GM21737 (cell line): ENCODE results near the gene SGCA.

Experiments
- ATAC-seq: cut with Tn5 transposase; IDR thresholded peaks from one replicate; pipeline ENCODE4 v1.9.1; 2021; ENCODE audit warnings: mild to moderate bottlenecking, moderate library complexity; ENCODE audit not compliant: unreplicated experiment

The SGCA gene

DNA sequence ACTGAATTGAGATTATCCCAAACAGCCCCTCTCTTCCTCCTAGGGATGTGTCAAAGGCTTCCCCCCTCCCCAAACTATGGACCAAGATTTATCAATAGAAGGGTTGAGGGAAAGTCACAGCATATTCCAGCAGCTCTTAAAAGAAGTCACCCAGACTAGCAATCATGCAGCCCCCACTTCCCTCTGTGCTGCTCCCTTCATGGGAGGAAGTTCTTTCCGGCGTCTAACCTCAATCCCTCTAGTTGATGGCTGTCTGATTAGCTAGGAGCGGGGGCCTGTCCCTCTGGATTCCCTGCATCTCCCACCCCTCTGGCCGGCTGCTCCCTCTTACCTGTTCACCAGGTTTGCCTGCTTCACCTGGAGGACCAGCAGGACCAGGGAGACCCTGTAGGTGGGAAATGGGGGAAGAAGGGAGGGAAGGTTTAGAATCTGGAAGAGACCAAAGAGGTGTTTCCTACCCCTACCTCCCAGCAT, 26.4 kb downstream of the SGCA start:
- ATAC-seq = no peak

DNA sequence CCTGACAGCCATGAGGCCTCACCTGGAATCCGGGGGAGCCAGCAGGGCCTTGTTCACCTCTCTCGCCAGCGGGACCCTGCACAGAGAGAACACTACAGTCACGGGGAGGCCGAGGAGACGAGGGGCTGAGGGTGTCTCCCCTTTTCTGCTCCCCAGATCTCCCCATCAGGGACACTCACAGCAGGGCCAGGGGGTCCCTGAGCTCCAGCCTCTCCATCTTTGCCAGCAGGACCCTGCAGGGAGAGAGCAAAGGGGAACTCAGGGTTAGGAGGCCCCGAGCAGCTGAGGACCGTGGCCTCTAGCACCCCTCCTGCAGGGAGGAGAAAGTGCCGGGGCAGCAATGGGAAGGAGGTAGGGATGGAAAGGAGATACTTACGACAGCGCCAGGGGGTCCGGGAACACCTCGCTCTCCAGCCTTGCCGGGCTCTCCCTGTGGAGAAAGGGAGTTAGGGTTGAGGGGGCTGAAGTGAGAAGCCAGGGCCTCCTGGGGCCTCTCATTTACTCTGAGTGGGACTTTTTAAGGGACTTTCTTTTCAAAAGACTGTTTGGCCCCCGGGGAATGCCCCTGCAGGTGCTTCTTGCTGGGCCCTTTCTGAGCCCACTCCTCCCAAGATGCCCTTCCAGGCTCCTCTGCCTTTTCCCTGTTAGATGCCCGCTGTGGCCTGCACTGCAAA, 26.9 kb downstream of the SGCA start:
- ATAC-seq = no peak

- ATAC-seq = no peak
Measured at GRCh38 chr17:50194140-50194933, 28.5 kb downstream of the SGCA start.

DNA sequence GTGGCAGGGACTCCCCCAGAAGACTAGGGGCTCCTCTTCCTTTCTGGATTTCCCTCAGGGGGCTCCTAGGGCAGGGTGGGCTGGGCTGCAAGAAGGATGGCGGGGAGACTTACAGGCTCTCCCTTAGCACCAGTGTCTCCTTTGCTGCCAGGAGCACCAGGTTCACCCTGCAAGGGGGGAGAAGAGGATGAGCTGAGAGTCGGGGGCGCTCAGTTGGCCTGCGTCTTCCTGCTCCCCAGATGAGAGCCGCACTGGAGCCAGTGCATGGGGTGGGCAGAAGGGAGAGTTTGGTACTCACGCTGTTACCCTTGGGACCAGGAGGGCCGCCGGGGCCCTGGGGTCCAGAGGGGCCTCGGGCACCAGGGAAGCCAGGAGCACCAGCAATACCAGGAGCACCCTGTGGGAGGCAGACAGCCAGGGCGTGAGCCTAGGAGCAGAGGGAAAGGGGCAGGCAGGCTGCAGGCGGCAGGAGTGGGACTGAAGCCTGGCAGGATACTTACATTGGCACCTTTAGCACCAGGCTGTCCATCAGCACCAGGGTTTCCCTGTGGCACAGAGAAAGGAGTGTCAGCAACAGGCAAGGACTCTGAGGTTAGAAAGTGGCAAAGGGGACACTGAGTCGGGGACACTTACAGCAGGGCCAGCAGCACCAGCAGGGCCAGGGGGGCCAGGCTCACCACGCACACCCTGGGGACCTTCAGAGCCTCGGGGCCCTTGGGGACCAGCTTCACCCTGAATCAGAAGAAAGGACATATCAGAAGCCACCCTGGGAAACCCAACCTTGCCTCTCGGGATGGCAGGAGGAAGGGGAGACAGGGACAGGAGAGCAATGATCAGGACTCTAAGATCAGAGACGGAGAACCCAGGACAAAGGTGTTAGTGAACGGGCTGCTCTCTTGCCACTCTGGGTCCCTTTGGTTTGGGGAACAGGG, 29.4 kb downstream of the SGCA start:
- ATAC-seq = no peak

- ATAC-seq = no peak
Measured at GRCh38 chr17:50196036-50196435, 30.2 kb downstream of the SGCA start.

DNA sequence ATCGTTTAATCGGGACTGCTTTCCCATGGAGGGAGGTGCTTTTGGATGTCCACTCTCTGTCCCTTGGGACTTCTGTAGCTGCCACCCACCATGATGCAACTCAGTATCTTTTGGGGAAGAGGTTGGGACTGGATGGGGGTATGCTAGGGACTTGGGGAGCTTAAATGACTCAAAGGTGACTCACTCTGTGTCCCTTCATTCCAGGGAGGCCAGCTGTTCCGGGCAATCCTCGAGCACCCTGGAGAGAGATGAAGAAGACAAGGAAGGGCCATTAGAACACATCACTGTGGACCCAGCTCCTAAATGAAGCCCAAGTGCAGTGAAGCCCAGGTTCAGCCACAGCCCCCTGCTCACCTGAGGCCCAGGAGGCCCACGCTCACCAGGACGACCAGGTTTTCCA, 31.0 kb downstream of the SGCA start:
- no peak for ATAC-seq

DNA sequence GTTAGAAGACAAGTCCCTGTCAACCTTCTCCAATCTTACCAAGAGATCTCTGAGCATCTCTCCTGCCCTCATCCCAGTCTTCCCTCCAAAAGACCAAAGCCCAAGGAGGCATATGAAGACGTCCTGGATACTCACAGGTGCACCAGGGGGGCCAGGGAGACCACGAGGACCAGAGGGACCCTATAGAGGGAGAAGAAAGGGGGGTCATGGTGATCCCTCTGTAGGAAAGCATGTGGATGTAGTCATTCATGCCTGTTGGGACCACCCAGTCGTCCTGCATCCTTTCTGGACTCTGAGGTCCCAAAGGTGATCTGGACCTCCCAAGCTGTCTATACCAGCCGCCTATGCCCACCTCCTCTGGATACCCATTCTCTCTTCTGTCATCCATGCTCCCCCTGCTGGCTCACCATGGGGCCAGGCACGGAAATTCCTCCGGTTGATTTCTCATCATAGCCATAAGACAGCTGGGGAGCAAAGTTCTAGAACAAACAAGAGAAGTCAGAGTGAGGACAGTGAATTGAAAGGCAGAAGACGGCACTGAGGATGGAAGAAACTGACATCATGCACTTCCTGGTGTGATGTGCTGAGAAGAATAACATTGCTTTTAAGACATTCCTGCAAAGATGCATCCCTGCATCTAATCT, 32.3 kb downstream of the SGCA start:
- ATAC-seq = no peak

GRCh38 chr17:50199211-50199802, 33.5 kb downstream of the SGCA start:
- no peak for ATAC-seq

DNA sequence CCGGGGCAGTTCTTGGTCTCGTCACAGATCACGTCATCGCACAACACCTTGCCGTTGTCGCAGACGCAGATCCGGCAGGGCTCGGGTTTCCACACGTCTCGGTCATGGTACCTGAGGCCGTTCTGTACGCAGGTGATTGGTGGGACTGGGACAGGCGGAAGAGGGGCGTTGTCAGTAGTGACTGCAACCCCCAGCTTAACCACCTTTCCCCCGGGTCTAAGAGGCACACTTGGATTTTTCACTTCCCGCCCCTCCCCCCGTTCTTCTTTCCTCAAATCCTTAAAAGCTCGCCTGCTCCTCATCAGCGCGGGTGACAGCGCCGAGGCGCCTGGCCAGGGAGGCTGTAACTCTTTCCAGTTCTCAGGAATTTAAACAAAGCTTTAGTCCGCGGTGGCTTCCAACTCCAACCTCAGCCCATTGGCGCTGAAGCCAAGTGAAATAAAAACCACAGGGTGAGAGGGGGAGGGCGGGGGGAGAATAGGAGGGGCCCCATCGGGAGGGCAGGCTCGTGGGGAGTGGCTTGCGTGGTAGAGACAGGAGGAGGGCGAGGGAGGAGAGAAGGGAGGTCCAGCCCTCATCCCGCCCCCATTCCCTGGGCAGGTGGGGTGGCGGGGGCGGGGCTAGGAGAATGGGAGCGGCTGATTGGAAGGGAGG, 34.1 kb downstream of the SGCA start:
- ATAC-seq = peak; percentile 36

- peak; percentile 61 for ATAC-seq
Measured at GRCh38 chr17:50200457-50201275, 34.9 kb downstream of the SGCA start.

DNA sequence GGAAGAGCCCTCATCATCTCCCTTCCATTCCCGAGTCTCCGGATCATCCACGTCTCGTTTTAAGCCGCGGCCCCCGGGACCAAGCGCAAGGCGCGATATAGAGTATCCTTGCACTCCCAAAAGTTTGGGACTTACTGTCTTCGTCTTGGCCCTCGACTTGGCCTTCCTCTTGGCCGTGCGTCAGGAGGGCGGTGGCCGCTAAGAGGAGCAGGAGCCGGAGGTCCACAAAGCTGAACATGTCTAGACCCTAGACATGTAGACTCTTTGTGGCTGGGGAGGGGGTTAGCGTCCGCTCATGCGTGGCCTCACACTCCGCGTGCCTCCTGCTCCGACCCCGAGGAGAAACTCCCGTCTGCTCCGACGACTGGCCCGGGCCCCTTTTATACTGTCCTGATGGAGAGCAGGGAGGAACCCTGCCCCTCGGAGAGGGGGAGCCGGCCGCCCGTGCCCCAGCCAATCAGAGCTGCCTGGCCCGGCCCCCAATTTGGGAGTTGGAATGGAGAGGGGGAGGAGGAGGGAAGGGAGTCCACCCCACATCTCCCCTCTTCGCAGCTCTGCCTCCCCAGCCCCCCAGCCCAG, 35.6 kb downstream of the SGCA start, which contains the start of gene COL1A1:
Gene COL1A1 (minus strand): TSS at position 356 of the 579 bp plus-strand sequence. CDS start 118 bp downstream, at position 238.
- no peak for ATAC-seq

GRCh38 chr17:50203086-50203485, 37.3 kb downstream of the SGCA start:
- ATAC-seq = no peak

- no peak for ATAC-seq
Measured at GRCh38 chr17:50203604-50204345, 38.0 kb downstream of the SGCA start.

DNA sequence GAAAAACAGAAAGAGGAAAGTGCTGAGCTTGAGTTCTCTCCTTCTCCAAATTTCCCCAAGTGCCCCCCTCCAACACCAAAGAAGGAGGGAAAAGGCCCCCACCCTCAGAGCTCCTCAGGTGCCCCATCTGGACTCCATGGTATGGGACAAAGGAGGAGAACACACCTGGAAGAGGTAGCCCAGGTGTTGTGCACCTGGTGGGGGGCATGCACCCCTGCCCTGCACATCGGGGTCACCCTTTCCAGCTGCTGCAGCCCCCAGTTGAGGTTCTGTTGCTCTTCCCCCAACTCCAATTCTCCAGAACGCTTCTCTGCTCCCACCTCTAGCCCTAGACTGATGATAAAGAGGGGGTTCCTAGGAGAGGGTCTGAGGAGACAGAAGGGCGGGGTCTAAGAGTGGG, 38.6 kb downstream of the SGCA start:
- ATAC-seq = no peak

- ATAC-seq = no peak
Measured at GRCh38 chr17:50205111-50205962, 39.5 kb downstream of the SGCA start.

GRCh38 chr17:50205963-50206505, 40.2 kb downstream of the SGCA start:
- ATAC-seq = no peak
